Measurements from ENCODE around the gene PRKAR2B. TPM values are rescaled to one million over a fixed set of nuclear protein-coding genes. Genes with fewer than 3 reads are reported as not detected.
"Not testable (repeated sequence)": the region's sequence is repeated elsewhere in the genome, so short reads cannot be mapped to it uniquely, and the experiment has no call there.

PRKAR2B gene
- total RNA-seq, 2 donors from 2014 or later = 6.6 to 9.6 TPM

DNA sequence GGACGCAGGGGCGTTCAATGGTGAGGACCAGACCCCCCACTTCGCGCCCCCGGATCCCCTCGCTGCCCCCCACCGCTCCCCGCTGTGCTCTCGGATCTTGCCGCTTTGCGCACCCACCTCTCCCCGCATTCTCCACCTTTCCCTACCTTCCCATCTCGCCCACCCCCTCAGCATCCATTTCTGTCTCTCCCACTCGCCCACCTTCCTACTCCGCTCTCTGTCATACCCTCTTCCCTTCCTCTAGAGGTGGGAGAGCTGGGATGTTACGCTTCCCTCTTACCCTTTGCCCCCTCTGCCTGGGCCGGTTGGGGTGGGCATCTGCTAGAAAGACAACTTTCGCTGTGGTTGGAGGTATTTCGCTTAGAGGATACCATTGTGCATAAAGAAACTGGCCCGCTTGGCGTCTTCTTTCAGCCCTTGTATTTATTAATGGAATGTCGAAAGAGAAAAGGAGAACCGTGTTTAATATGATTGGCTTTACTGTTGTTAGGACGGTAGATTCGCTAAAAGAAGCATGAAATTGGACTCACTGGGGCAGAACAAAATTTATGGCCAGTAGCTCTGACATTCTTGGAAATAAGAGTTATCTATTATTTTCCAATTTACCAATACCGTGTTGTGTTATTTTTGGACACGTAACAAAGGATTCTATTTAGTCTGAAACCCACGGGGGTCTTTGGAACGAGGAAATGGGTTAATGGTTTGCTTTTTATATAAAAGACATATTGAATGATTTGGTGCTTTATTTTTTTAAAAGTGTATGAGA lies 873 bp downstream of the PRKAR2B start:
- ATAC-seq = no peak
- intact Hi-C loops (cut with DNase I, micrococcal nuclease) = no loop called here
- DNase-seq = no peak

DNA sequence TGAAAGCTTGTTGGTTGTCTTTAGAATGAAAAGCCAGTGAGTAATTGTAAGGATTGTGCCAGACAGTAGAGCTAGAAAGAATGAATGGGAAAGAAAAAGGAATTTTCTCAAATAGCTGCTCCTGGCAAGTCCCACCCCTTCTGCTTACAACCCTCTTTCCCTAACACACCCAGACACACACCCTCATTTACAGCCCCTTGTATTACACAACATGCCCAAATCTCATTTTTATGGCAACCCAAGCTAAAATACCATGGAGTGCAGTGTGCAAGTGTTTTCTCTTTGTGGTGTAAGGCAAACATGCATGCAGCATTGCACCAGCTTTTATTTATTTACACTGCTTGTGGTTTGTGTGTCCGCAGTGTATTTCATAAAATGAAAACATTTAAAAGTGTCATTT lies 1.5 kb downstream of the PRKAR2B start:
- DNase-seq (no peak), ATAC-seq (peak; percentile 88)
- intact Hi-C loops (cut with DNase I, micrococcal nuclease) = no loop called here

DNA sequence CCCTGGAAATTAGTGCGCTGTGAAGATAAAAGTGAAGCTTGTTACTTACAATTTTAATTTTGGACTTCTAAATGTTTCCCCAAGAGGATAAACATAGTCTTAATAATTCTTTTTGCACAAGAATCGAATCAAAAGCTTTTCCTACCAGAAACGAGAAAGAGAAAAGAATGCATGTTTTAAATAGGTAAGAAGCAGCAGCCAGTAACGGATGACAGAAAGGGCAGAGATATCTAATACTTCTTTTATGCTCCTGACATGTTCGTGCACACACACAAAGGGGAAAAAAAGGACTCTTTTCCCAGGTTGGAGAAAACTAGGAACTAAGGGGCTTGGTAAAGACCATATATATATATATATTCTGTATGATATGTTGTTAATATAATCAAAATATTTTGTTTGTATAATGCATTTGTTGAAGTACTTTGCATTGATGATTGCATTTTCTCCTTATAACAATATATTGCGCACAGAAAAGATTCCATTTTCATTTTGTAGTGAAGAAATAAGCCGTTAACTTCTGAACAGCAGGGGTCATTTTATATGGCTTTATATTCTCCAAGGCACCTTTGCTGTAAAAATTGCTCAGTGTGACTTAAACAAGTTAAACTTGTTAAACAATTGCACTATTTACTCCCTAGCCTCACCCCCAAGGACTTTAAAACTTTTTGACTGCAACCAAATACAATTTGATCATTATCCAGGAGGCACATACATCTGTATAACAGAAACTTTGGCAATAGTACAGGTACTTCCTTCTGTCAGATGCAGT lies 2.2 kb downstream of the PRKAR2B start:
- DNase-seq (no peak), ATAC-seq (no peak)
- intact Hi-C loops (cut with DNase I, micrococcal nuclease) = no loop called here

DNA sequence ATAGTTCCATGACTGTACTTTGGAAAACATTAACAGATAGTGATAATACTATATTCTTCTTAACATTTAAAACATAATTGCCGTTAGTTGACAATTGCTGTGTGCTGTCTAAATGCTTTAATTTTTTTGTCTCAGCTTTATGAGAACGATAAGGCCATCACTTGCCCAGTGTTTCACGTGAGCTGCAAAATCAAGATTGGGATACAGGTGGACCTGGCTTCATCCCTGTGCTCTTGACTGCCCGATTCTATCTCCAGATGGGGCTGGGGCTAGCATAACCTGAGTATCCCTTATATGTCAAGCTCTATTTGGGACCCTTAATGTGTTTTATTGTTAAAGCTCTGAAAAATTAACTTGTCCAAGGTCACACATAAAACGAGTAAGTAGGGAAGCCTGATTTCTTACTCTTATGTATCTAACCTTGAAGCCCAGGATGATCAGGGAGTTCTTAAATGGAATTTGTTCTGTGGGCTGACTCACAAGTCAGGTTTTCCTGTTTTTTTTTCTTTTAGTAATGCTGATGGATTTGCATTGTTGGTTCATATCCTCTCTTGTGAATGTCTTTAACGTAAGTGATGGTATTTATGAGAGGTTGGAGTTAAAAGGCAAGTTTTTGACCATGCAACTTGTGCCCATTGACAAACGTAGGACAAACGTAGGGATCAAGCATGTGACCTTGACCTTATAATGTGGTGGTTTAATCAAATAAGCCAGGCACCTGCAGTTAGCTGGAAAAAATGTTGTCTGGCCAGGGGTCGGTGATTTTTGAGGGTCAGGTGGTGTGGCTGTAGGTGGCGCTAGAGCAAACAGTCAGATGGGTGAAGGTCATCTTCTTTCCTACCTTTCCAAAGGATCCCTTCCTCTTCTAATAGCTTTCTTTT lies 3.6 kb downstream of the PRKAR2B start:
- no peak for DNase-seq
- intact Hi-C loops (cut with DNase I, micrococcal nuclease) = no loop called here
- ATAC-seq = no peak

DNA sequence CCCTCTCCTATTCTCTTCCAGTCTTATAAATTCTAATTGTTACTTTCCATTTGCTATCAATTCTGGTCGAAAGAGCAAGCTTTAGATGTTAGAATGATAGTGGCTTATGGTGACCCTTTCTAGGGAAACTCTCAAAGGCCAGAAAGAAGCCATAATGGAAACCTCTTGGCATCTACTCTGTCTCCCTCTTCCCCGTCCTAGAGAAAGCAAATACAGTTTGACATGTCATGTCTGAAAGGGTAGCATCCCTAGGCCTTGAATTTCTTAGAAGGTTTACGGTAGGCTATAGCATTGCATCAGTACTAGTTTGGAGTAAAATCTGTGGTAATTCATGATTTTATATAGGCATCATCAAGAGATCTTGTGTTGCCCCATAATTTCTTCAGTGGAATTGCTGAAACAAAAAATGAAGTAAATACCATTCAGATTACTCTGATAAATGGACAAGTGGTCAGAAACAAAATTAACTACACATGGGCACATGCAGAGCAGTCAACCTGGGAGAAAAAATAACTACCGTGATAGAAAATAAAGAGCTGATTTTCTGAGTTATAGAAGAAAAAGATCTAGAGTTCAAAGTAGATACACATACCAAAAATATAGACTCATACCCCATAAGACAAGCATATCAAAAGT lies 4.4 kb downstream of the PRKAR2B start:
- DNase-seq (no peak), ATAC-seq (no peak)
- intact Hi-C loops (cut with DNase I, micrococcal nuclease) = no loop called here

DNA sequence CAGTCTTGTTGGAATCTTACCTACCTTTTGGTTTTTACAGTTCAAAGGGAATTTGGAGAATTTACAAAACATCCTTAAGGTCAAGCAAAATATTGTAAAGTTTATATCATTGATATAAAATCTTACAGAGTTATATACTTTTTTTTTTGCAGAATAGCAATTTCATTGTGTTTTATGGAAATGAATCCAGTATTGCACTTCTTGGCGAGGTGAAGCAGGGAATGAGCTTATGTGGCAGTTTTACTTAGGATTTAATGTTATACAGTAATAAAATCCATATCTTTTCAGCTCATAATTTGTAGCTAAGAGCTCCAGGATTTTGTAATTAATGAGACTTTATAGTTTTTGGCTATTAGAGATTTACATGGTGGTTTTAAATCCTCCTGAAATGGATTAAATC lies 5.0 kb downstream of the PRKAR2B start:
- no peak for ATAC-seq
- intact Hi-C loops (cut with DNase I, micrococcal nuclease) = no loop called here
- no peak for DNase-seq

DNA sequence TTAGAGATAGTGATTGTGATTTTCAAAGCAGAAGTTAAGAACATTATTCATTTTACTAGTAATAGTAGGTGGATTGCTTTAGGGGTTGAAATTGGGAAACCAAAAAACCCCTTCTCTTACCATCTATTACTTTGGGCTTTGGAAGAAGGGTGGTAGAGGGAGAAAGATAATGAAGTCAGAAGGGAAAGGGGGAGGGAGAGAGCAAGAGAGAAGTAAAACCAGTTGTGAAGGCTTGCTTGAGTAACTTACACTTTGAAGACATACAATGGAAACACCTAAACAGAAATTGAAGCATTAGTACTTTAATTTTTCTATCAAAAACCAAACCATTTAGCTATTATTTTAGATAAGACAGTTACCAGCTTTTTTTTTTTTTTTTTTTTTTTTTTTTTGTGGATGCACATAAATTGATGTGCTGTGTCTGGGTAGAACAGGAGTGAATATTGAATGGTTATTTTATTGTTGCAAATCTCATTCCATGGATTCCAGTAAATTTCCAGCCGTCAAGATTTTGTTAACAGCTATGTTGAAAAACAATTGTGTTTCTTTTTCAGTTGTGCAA lies 5.5 kb downstream of the PRKAR2B start:
- no peak for DNase-seq
- intact Hi-C loops (cut with DNase I, micrococcal nuclease) = no loop called here
- no peak for ATAC-seq

DNA sequence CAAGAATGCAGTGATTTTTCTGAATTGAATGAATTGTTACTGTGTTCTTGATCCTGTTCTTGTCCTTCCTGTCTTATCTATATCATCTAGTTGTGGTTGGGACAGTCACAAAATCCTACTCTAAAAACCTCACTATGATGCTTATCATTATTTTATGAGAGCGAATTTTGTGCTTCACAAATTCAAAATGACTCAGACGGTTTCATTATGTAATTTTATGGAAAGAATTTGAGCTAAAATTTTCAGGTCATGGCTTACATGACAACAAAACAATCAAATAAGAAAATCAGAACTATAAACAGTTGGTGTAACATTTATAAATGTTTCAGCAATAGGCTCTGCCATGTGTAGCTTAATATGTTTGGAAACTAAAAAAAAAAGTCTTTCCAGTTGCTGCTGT lies 6.9 kb downstream of the PRKAR2B start:
- intact Hi-C loops (cut with DNase I, micrococcal nuclease) = no loop called here
- no peak for ATAC-seq

DNA sequence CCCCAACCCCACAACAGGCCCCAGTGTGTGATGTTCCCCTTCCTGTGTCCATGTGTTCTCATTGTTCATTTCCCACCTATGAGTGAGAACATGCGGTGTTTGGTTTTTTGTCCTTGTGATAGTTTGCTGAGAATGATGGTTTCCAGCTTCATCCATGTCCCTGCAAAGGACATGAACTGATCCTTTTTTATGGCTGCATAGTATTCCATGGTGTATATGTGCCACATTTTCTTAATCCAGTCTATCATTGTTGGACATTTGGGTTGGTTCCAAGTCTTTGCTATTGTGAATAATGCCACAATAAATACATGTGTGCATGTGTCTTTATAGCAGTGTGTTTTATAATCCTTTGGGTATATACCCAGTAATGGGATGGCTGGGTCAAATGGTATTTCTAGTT lies 10.5 kb downstream of the PRKAR2B start:
- ATAC-seq; DNase-seq; intact Hi-C loops (cut with DNase I, micrococcal nuclease): not testable (repeated sequence)

More for the DNA sequence above, 6.9 kb downstream of the PRKAR2B start:
- no peak for DNase-seq

DNA sequence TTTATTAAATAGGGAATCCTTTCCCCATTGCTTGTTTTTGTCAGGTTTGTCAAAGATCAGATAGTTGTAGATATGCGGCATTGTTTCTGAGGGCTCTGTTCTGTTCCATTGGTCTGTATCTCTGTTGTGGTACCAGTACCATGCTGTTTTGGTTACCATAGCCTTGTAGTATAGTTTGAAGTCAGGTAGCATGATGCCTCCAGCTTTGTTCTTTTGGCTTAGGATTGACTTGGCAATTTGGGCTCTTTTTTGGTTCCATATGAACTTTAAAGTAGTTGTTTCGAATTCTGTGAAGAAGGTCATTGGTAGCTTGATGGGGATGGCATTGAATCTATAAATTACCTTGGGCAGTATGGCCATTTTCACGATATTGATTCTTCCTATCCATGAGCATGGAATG lies 11.6 kb downstream of the PRKAR2B start:
- ATAC-seq; DNase-seq; intact Hi-C loops (cut with DNase I, micrococcal nuclease): not testable (repeated sequence)

DNA sequence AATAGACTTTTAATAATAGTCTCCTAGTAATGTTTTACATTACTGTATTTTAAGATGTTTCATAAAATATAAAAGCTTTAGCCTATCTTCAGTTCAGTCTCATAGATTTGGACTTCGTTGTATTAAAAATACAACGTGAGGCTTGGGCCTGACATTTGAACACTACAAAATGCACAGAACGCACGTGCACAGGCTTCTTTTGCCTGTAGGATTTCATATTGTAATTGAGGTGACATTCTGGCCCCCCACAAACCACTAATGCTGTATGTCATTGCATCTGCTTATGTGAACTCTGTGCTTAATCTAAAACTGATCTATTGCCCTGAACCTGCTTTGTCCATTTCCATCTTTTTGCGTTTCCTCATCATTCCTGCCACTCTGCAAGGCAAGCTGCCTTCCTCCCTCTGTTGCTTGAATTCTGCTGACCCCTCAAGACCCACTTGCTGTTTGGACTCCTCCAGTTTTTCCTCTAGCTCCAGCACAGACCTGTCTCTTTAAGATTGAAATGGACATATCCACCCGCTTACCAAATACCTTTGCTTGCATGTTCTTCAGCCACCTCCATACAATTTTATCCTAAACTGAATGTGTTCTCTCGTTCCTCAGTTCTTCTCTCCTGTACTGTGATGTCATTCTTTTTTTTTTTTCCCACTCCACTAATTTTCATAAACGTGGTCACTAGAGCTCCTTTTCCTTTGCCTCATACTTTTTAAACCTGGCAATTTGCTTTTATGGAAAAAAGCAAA lies 12.4 kb downstream of the PRKAR2B start:
- DNase-seq = no peak
- ATAC-seq = no peak
- intact Hi-C loops (cut with DNase I, micrococcal nuclease) = no loop called here

DNA sequence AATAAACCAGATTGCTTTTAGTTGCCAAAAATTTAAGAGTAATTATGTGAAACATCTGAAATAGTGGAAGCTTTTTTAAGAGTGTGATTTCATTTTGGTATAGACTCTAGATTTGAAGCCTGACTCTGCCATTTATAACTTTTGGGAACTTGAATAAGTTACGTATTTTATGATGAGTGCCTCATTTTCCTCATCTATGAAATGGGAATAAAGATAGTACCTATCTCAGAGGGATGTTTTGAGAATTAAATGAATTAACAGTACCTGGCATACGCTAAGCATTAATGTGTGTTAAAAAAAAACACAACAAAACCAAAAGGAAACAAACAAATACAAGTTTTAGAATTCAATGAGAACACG lies 12.9 kb downstream of the PRKAR2B start:
- intact Hi-C loops (cut with DNase I, micrococcal nuclease) = no loop called here
- ATAC-seq (no peak), DNase-seq (no peak)

DNA sequence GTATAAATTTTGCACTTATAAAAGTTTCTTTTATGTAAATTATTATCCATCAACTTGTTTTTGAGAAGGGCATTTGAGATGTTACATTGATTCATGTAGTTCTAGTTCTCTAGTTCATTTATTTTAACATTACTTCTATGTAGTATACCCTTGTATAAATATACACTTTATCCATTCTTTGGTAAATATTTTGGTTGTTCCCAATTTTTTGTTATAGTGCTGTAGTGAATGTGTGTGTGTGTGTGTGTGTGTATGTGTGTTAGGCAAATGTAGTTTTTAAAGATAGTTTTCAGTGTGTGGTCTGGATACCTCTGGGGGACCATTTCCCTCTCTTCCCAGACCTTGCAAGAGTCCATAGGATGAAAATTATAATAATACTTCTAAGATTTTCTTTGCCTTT lies 15.0 kb downstream of the PRKAR2B start:
- DNase-seq = no peak
- no peak for ATAC-seq
- intact Hi-C loops (cut with DNase I, micrococcal nuclease) = no loop called here

DNA sequence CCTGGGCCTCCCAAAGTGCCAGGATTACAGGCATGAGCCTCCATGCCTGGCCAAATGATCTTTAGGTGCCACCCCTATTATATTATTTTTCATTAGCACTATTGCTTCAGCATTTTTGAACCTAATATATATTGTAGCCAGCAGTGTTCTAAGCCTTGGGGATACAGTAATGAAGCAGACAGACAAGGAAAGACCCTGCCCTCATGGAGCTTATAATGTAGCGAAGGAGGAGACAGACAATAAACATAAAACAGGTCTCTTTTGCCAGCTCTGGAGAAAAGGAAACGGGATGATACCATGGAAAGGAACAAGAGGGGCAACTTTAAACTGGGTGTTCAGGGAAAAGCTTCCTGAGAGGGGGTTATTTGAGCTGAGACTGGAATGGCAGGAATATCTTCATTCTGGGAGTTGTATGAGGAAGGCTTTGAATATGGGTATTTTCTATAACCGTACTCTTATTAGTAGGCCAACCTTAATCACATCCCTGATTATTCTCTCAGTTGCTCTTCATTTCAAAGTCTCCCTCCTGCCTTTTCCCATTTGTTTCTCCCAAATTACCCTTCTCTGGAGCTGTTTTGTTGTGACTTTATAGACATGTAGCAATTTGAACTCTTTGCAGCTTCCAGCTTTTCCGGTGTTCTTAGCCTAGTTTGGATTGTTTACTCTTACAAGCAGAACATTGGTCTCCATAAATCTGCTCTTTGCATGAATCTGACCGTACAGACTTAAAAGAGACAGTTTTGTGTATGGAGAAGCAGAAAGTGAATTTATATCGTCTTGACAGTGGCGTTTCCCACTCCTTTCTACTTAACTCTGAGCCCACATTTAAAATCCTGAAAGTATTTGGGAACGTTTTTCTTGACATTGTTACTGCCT lies 19.0 kb downstream of the PRKAR2B start:
- DNase-seq (no peak), ATAC-seq (no peak)
- intact Hi-C loops (cut with DNase I, micrococcal nuclease) = no loop called here

DNA sequence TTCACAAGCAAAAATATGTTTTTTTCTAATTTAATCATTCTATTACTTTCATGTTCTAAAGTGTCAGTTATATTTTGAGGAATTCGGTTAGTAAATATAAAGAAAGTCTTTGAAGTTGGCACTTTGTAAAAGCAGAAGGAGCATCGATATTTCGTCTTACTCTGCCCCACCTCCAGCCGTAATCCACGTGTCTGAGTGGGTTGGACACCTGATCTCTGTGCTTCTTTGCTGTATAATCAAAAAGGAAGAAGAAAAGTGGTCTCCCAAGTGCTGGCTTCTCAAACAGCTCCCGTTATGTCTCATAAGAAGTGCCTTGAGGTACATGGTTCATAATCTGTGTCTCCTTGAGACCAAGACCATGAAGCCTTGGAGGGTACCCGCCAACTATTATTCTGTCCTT lies 19.8 kb downstream of the PRKAR2B start:
- intact Hi-C loops (cut with DNase I, micrococcal nuclease) = no loop called here

DNA sequence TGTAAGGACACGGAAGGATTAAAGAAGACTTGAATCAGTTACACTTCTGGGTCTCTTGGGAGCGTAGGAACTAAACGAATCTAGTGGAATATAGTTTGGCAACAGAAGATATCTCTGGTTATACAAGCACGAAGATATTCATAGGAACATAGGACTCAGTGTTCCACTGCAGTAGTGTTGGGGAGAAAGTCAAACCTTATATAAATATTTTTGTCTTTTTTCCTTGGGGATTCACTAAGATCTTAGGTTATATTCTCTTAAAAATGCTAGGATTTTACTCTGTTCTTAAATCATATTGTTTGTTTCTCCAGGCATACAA lies 21.4 kb downstream of the PRKAR2B start:
- no peak for ATAC-seq
- DNase-seq = no peak
- intact Hi-C loops (cut with DNase I, micrococcal nuclease) = no loop called here

More for the DNA sequence above, 19.8 kb downstream of the PRKAR2B start:
- DNase-seq (no peak), ATAC-seq (no peak)

DNA sequence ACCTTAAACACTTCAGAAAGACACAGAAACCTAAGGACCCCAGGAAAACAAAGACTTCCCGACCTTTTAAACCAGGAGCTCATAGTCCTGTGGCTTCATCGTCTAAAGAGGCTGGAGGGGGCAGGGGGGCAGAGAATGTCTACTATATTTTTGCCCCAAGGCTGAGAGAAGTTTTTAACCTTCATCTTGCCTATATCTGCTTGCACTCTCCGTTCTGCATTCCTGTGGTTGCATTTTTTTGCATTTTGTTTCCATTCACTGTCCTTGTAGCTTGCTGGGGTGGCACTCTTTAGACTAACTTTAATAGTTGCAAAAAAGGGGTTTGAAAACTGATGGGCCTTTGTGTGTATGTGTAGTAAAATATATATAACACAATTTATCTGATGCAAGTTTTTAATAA lies 23.7 kb downstream of the PRKAR2B start:
- DNase-seq (no peak), ATAC-seq (no peak)
- intact Hi-C loops (cut with DNase I, micrococcal nuclease) = no loop called here

Data from left colon (tissue), 2 donors.